Immature natural killer cell (primary cell): ENCODE results near the gene GPR55. TPM values are rescaled to one million over a fixed set of nuclear protein-coding genes. Genes with fewer than 3 reads are reported as not detected.
A peak's percentile ranks its signal among the peaks of the same experiment; 100 is the strongest.

Source experiments
- DNase-seq, 3 donors: peaks; one replicate each; pipeline ENCODE4 v3.0.0; 2022; ENCODE audit warnings: mixed read lengths in 1 of 3
- H3K27ac Mint-ChIP-seq, 6 donors: one replicate each; pipeline ENCODE4 v1.8.0; 2020; ENCODE audit warnings: mixed read lengths in 6 of 6, mild to moderate bottlenecking in 5 of 6, inconsistent platforms in 4 of 6, moderate library complexity in 3 of 6
- H3K27me3 Mint-ChIP-seq, 3 donors: one replicate each; pipeline ENCODE4 v1.8.0; 2020 to 2021; ENCODE audit warnings: low read depth in 3 of 3, mild to moderate bottlenecking in 3 of 3, mixed read lengths in 3 of 3, moderate library complexity in 3 of 3, inconsistent platforms in 1 of 3
- H3K36me3 Mint-ChIP-seq, 3 donors: one replicate each; pipeline ENCODE4 v1.8.0; 2020; ENCODE audit warnings: mixed read lengths in 3 of 3, inconsistent platforms in 2 of 3, mild to moderate bottlenecking in 2 of 3
- H3K4me1 Mint-ChIP-seq, 2 donors: one replicate each; pipeline ENCODE4 v1.8.0; 2020; ENCODE audit warnings: inconsistent platforms in 2 of 2, mild to moderate bottlenecking in 2 of 2, mixed read lengths in 2 of 2, moderate library complexity in 1 of 2
- H3K4me3 Mint-ChIP-seq, 5 donors: one replicate each; pipeline ENCODE4 v1.8.0; 2020; ENCODE audit warnings: mild to moderate bottlenecking in 5 of 5, mixed read lengths in 5 of 5, inconsistent platforms in 3 of 5, moderate library complexity in 3 of 5
- H3K9me3 Mint-ChIP-seq, 6 donors: one replicate each; pipeline ENCODE4 v1.8.0; 2020; ENCODE audit warnings: mild to moderate bottlenecking in 6 of 6, mixed read lengths in 6 of 6, inconsistent platforms in 4 of 6, moderate library complexity in 3 of 6
- polyA plus RNA-seq, 3 donors: library from polyadenylated mRNA; unstranded; fragments of 300-500 nt; fragmentation: Illumina TruSeq; gene quantifications; one replicate each; pipeline ENCODE4 v1.2.3, GENCODE V29; 2021

The GPR55 gene
- polyA plus RNA-seq, 3 donors from 2014 or later = not detected

DNA sequence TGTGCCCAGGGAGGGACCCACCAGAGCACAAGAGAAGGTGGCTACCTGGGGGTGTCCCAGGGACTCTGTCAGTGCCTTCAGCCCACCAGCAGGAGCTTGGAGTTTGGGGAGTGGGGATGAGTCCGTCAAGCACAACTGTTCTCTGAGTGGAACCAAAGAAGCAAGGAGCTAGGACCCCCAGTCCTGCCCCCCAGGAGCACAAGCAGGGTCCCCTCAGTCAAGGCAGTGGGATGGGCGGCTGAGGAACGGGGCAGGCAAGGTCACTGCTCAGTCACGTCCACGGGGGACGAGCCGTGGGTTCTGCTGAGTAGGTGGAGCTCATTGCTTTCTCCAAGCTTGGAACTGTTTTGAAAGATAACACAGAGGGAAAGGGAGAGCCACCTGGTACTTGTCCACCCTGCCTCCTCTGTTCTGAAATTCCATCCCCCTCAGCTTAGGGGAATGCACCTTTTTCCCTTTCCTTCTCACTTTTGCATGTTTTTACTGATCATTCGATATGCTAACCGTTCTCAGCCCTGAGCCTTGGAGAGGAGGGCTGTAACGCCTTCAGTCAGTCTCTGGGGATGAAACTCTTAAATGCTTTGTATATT lies 46.3 kb downstream of the GPR55 start:
- no peak for DNase-seq
- Mint-ChIP-seq H3K27me3 (peaks cover 30 to 39% (median 35%) of the 10 kb centered on the region in 3 donors), H3K9me3 (no peaks in the 10 kb centered on the region), H3K4me3 (peak overlapping the region in 3 of 5 donors; percentile 59 to 81 (median 61)), H3K27ac (peak overlapping the region in 5 of 6 donors; percentile 61 to 96 (median 84)), H3K4me1 (peaks cover 29 to 36% of the 10 kb centered on the region in 2 donors), H3K36me3 (no peaks in the 10 kb centered on the region)

DNA sequence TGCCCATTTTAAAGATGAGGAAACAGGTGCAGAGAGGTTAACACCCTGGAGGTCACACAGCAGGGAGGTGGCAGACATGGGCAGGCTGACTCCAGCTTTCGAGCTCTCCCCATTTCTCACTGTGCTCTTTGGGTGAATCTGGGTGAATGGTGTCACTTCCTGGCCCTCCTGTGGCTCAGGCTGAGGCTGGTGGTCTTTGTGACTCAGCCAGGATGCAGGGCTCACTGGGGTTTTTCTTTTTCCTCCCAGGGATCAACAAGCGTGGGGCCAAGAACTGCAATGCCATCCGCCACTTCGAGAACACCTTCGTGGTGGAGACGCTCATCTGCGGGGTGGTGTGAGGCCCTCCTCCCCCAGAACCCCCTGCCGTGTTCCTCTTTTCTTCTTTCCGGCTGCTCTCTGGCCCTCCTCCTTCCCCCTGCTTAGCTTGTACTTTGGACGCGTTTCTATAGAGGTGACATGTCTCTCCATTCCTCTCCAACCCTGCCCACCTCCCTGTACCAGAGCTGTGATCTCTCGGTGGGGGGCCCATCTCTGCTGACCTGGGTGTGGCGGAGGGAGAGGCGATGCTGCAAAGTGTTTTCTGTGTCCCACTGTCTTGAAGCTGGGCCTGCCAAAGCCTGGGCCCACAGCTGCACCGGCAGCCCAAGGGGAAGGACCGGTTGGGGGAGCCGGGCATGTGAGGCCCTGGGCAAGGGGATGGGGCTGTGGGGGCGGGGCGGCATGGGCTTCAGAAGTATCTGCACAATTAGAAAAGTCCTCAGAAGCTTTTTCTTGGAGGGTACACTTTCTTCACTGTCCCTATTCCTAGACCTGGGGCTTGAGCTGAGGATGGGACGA lies 47.1 kb downstream of the GPR55 start:
- Mint-ChIP-seq H3K27ac (peak overlapping the region; percentile 76 to 96 (median 88)), H3K27me3 (peaks cover 33 to 42% (median 35%) of the 10 kb centered on the region in 3 donors), H3K4me1 (peaks cover 29 to 36% of the 10 kb centered on the region in 2 donors), H3K9me3 (no peaks in the 10 kb centered on the region), H3K36me3 (no peaks in the 10 kb centered on the region), H3K4me3 (peak overlapping the region; percentile 80 to 92 (median 81))
- peak; percentile 92 to 93 (median 92) for DNase-seq

DNA sequence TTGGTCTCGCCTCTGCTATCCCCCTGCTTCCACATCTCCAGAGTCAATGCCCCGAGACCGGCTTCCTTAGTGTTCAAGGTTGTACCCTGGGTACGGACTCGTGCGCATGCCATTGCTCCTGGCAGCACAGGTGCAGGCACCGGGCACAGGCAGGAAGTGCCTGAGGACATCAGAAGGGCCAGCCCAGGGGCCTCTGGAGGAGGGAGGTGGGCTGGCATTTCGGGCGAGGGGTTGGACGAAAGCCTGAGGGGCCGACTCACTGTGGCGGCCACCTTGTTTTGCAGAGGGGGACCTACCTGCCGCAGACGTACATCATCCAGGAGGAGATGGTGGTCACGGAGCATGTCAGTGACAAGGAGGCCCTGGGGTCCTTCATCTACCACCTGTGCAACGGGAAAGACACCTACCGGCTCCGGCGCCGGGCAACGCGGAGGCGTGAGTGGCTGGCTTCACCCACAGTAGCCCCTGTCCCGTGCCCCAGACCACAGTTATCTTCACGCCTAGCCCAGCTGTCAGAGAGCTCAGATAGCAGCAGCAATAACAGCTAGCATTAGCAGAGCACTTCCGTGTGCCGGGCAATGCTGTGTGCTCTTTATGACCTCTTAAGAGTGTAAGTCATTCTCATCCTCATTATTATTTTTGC lies 47.8 kb downstream of the GPR55 start:
- peaks cover 33 to 42% (median 35%) of the 10 kb centered on the region in 3 donors for H3K27me3 Mint-ChIP-seq
- peak overlapping the region; percentile 80 to 92 (median 81) for H3K4me3 Mint-ChIP-seq
- H3K27ac Mint-ChIP-seq = peak overlapping the region; percentile 76 to 96 (median 88)
- DNase-seq = no peak
- no peaks in the 10 kb centered on the region for H3K36me3 Mint-ChIP-seq
- peaks cover 30 to 36% of the 10 kb centered on the region in 2 donors for H3K4me1 Mint-ChIP-seq
- no peaks in the 10 kb centered on the region for H3K9me3 Mint-ChIP-seq

DNA sequence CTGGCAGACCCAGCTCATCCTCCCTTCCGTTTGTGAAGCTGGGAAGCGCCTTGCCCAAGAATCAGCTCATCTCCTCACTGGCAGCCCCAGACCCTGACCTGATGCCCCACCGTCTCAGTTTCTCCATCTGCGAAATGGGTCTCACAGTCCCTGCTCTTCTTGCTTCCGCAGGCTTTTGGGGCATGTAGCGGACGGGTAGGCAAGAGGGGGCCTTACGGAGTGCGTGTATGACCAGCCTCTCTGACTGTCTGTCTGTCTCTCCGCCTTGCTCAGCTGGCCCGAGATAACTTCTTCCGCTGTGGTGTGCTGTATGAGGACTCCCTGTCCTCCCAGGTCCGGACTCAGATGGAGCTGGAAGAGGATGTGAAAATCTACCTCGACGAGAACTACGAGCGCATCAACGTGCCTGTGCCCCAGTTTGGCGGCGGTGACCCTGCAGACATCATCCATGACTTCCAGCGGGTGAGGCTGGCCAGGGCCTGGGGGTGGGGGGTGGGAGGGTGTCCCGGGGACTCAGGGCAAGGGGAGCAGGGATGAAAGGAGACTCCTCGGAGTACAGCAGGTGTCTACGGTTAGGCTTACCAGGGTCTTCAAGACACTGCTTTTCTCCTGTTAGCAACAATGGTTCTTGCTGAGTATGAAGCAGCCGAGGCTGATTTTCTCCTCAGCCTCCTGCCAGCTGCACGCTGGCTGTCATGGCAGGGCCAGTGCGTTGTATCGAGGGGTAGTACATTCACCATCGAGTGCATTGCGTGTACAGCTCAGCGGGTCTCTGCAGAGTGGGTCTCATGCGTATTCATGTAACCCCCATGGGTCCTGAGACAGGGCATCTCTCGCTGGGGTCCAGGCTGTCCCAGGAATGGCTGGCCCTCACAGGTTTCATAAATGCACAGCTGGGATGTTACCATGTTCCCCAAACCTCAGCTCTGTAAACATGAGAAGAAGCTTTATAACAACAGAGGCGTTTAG lies 49.4 kb downstream of the GPR55 start:
- Mint-ChIP-seq H3K4me3 (peak overlapping the region in 1 of 5 donors; percentile 8), H3K27me3 (peaks cover 30 to 32% (median 31%) of the 10 kb centered on the region in 3 donors), H3K27ac (peak overlapping the region in 2 of 6 donors; percentile 39 to 84), H3K4me1 (peaks cover 30 to 36% of the 10 kb centered on the region in 2 donors), H3K36me3 (no peaks in the 10 kb centered on the region), H3K9me3 (no peaks in the 10 kb centered on the region)
- DNase-seq = no peak

DNA sequence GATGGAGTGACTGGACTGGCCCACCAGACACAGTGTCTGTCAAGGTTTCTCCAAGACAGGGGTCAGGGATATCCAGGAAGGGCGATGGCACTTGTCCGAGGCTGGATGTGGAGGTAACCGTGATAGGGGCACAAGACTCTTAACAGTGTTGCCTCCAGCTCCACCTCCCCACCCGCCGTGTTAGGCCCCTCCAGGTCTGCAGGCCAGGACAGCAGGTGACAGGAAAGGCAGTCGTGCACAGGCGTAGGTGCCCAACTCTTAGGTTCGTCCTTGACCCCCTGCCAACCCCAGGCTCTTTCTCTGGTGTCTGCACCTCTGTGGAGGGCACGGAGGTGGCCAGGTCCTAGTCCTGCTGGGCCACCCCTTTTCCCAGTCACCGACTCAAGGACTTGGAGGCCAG lies 50.2 kb downstream of the GPR55 start:
- Mint-ChIP-seq H3K4me1 (peaks cover 30 to 36% of the 10 kb centered on the region in 2 donors), H3K4me3 (no peak overlapping the region), H3K27me3 (peaks cover 24 to 31% (median 29%) of the 10 kb centered on the region in 3 donors), H3K36me3 (no peaks in the 10 kb centered on the region), H3K9me3 (no peaks in the 10 kb centered on the region), H3K27ac (no peak overlapping the region)
- no peak for DNase-seq

DNA sequence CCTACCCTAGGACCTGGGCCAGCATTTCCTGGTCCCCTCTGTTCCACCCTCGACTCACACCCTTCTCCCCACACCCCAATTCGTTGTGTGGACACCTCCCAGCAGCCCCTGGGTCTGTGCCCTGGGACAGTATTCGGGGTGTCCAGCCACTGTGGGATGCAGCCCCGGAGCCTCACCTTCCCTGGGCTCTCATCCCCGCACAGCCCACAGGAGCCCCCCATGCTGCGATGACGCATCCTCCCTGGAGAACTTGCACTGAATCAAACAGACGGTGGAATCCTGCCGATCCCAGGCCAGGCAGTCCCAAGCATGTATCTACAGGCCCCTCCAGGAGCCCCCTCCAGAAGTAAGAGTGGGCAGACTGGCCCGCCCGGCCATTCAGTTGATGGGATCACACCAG lies 50.6 kb downstream of the GPR55 start:
- Mint-ChIP-seq H3K27me3 (peaks cover 25 to 31% (median 25%) of the 10 kb centered on the region in 3 donors), H3K4me1 (peaks cover 30 to 36% of the 10 kb centered on the region in 2 donors), H3K4me3 (no peak overlapping the region), H3K27ac (no peak overlapping the region), H3K9me3 (no peaks in the 10 kb centered on the region), H3K36me3 (no peaks in the 10 kb centered on the region)
- no peak for DNase-seq

DNA sequence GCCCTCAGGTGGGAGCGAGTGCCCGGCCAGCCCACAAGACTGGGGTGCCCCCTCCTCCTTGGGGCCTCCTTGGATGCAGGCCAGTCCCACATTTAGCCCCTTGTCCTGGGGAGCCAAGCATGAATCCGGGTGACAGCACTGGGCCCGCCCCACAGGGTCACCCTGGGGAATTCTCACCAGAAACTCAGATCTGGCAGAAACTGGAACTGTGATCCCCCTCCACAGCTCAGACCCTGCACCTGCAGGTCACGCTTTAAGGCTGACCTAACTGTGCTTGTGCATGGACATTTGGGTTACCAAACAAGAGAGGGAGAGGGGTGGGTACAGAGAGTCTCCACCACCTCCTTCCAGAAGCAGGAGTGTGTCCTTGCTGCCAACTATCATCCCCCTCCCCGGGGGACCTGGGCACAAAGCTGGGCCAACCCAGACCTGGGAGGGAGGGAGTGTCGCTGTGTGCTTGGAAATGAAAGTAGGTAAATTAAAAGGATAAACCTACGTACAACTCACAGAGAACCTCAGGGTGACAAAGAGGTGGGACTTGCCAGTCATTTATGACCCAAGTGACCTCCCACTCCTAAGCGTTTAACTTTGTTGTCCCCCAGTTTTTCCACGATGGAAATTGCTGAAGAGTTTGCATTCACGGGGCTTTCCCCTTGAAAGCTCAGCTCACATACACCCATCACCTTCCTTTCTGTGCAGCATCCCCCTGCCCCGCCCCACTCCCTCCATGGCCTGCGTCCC lies 51.2 kb downstream of the GPR55 start:
- Mint-ChIP-seq H3K27ac (no peak overlapping the region), H3K27me3 (peaks cover 22 to 27% (median 23%) of the 10 kb centered on the region in 3 donors), H3K4me3 (no peak overlapping the region), H3K9me3 (no peaks in the 10 kb centered on the region), H3K4me1 (peaks cover 27 to 30% of the 10 kb centered on the region in 2 donors), H3K36me3 (no peaks in the 10 kb centered on the region)
- no peak for DNase-seq

DNA sequence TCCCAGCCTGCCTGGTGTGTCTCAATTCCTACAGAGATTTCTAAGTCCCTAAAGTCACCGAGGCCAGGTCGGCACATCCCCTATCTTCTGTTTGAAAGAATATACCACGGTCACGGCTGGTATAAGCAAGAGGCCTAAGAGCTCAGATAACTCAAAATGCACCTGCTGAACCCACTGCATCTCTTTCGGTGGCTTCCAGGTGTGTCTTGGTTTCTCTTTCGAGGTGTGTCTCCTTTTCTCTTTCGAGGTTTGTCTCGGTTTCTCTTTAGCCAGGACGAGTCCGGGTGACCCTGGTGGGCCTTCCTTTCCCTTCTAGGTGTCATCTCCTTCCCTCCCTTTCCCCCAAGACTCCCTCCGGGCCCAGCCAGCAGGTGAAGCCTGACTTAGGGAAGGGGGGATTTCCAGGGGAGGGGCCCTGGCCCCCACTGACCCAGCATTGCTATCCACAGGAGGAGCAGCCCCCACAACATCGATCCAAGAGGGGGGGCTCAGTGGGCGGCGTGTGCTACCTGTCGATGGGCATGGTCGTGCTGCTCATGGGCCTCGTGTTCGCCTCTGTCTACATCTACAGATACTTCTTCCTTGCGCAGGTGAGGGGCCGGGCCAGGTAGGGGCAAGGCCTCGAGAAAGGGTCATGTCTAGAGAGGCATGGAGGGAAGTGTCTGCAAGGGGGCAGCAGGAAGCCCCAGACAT lies 51.9 kb downstream of the GPR55 start:
- Mint-ChIP-seq H3K9me3 (no peaks in the 10 kb centered on the region), H3K4me3 (no peak overlapping the region), H3K27ac (peak overlapping the region in 1 of 6 donors; percentile 30), H3K4me1 (peaks cover 22 to 23% of the 10 kb centered on the region in 2 donors), H3K36me3 (no peaks in the 10 kb centered on the region), H3K27me3 (peaks cover 23 to 28% (median 25%) of the 10 kb centered on the region in 3 donors)
- DNase-seq = no peak

DNA sequence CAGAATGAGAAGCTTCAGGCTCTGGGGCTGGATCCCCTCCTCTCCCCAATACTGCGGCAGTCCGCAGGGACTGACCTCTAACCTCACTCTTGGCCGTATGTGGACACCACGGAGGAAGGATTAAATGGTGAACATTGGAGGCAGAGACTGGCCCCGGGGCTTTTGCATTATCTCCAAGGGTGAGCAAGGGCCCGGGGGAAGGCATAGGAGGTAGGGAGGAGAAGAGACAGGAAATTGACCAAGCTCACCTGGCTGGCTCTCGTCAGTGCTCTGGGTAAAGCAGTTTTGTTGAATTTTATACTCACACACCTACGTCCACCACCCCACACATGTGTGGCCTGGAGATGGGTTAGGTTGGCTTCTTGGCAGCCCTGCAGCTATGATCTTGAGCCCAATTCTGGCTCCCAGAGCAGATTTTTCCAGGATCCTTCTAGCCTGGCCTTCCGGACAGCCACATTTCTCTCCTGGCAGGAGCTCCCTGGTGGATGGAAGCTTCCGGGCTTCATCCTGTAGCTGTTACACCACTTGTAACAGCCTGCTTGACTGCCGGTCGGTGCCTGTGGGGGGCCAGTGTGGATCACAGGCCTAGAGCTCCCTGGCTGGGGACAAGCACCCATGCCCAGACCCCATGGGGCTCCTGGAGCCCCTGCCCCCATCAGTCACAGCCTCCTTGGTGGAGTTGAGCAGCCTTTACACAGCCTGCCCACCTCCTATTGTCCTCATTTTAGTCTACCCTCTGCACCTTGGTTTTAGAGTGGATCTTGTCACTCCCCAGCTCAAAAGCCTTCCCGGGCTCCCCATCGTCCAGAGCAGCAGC lies 52.7 kb downstream of the GPR55 start:
- peak overlapping the region in 1 of 6 donors; percentile 30 for H3K27ac Mint-ChIP-seq
- peaks cover 16 to 17% of the 10 kb centered on the region in 2 donors for H3K4me1 Mint-ChIP-seq
- no peaks in the 10 kb centered on the region for H3K36me3 Mint-ChIP-seq
- H3K27me3 Mint-ChIP-seq = peaks cover 16 to 25% (median 19%) of the 10 kb centered on the region in 3 donors
- no peak overlapping the region for H3K4me3 Mint-ChIP-seq
- DNase-seq = no peak
- H3K9me3 Mint-ChIP-seq = no peaks in the 10 kb centered on the region

DNA sequence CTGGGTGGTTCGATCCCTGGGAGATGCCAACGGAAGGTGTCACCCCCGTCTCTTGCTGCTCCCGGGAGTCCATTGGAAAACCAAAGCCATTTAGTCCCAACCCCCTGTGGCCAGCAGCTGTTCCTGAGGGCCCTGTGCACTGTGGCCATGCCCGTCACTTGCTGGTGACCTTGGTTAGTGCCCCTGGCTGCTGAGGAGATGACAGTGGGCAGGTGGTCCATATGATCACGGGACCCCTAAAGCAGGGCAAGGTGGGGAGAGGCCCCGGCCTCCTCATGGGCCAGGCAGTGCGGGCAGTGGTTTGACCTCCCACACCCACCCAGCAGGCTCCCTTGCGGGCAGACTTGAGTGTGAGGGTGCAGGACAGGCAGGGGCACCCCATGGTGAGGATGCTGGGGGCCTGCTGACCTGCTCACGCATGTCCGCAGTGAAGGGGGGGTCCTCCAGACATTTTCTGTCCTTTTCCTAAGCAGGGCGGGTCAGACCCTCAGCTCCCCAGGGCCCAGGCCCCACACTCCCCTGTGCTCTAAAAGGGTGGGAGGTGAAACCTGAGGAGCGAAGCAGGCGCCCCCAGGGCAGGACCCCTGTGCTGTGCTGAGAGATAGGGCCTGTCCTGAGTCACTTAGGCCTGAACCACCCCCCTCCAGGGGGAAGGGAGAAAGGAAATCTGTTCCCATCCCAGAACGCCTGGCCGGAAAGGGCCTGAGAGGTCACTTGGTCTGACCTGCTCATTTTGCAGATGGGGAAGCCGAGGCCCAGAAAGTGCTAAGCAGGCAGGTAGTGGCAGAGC lies 53.5 kb downstream of the GPR55 start:
- no peak overlapping the region for H3K27ac Mint-ChIP-seq
- DNase-seq = no peak
- H3K9me3 Mint-ChIP-seq = no peaks in the 10 kb centered on the region
- peaks cover 14 to 23% (median 16%) of the 10 kb centered on the region in 3 donors for H3K27me3 Mint-ChIP-seq
- H3K36me3 Mint-ChIP-seq = no peaks in the 10 kb centered on the region
- peaks cover 16% of the 10 kb centered on the region in 2 donors for H3K4me1 Mint-ChIP-seq
- no peak overlapping the region for H3K4me3 Mint-ChIP-seq
